KMS-11 (cell line): ENCODE measurements around the gene GJC1.

Experiments used
- H2AFZ ChIP-seq: fragments of 200-600 bp; sonication (generic); 2 replicates; pipeline ENCODE4 v1.6.1; 2016; ENCODE audit warnings: antibody characterized with exemption, mixed run types, low read depth
- H3K27ac ChIP-seq: fragments of 200-600 bp; sonication (generic); 2 replicates; pipeline ENCODE4 v1.6.1; 2016; ENCODE audit warnings: mild to moderate bottlenecking, mixed run types
- H3K27me3 ChIP-seq: fragments of 200-600 bp; sonication (generic); 2 replicates; pipeline ENCODE4 v1.6.1; 2017; ENCODE audit warnings: mild to moderate bottlenecking, low read depth, mixed run types, moderate library complexity; ENCODE audit not compliant: insufficient read depth
- H3K36me3 ChIP-seq: fragments of 200-600 bp; sonication (generic); 2 replicates; pipeline ENCODE4 v1.6.1; 2017; ENCODE audit warnings: mild to moderate bottlenecking, mixed run types; ENCODE audit not compliant: insufficient read depth
- H3K4me1 ChIP-seq: fragments of 200-600 bp; sonication (generic); 2 replicates; pipeline ENCODE4 v1.6.1; 2016; ENCODE audit warnings: mild to moderate bottlenecking, low read depth, mixed run types; ENCODE audit not compliant: poor library complexity, severe bottlenecking
- H3K4me2 ChIP-seq: fragments of 200-600 bp; sonication (generic); 2 replicates; pipeline ENCODE4 v1.7.0; 2016; ENCODE audit warnings: mild to moderate bottlenecking, mixed run types
- H3K4me3 ChIP-seq: fragments of 200-600 bp; sonication (generic); IDR thresholded peaks from 2 replicates; pipeline ENCODE4 v1.6.1; 2017; ENCODE audit warnings: low read depth, low read length, mixed read lengths; ENCODE audit not compliant: insufficient read depth
- H3K79me2 ChIP-seq: fragments of 200-600 bp; sonication (generic); 2 replicates; pipeline ENCODE4 v1.6.1; 2016; ENCODE audit warnings: low read depth, mixed run types; ENCODE audit not compliant: insufficient read depth
- H3K9ac ChIP-seq: fragments of 200-600 bp; sonication (generic); 2 replicates; pipeline ENCODE4 v1.6.1; 2016; ENCODE audit warnings: mild to moderate bottlenecking, mixed run types
- H4K20me1 ChIP-seq: fragments of 200-600 bp; sonication (generic); 2 replicates; pipeline ENCODE4 v1.6.1; 2016; ENCODE audit warnings: mild to moderate bottlenecking, mixed run types; ENCODE audit not compliant: insufficient read depth
- CTCF ChIP-seq: fragments of 200-600 bp; sonication (generic); conservative IDR thresholded peaks from 2 replicates; pipeline ENCODE4 v1.6.1; 2017; ENCODE audit warnings: low read depth, mild to moderate bottlenecking, antibody characterized with exemption, low read length, moderate library complexity, mixed read lengths

The GJC1 gene

GRCh38 chr17:44782326-44782850 is 47.7 kb downstream of the GJC1 start:
- no peak overlapping the region for H2AFZ ChIP-seq
- H3K4me3 ChIP-seq, result no peak overlapping the region
- H3K9ac ChIP-seq, result no peak overlapping the region
- no peaks in the 10 kb centered on the region; the same call in 1 of the 2 replicates for H3K27me3 ChIP-seq
- no peak overlapping the region for H3K27ac ChIP-seq
- no peaks in the 10 kb centered on the region for H3K79me2 ChIP-seq
- no peaks in the 10 kb centered on the region for H4K20me1 ChIP-seq
- peaks cover 7% of the 10 kb centered on the region for H3K4me1 ChIP-seq
- H3K4me2 ChIP-seq, result no peak overlapping the region
- no peaks in the 10 kb centered on the region for H3K36me3 ChIP-seq
- TF ChIP-seq CTCF, result no peak

- Histone ChIP-seq H3K4me3 (no peak overlapping the region), H3K36me3 (no peaks in the 10 kb centered on the region), H3K4me1 (peaks cover 7% of the 10 kb centered on the region), H2AFZ (no peak overlapping the region), H3K4me2 (no peak overlapping the region), H3K79me2 (no peaks in the 10 kb centered on the region), H3K9ac (no peak overlapping the region), H4K20me1 (no peaks in the 10 kb centered on the region), H3K27ac (no peak overlapping the region), H3K27me3 (no peaks in the 10 kb centered on the region; the same call in 1 of the 2 replicates)
- TF ChIP-seq CTCF, result no peak
Measured at GRCh38 chr17:44781551-44782325, 48.3 kb downstream of the GJC1 start.

GRCh38 chr17:44780845-44781480 is 49.1 kb downstream of the GJC1 start:
- H3K9ac ChIP-seq, result no peak overlapping the region
- H3K4me1 ChIP-seq, result peaks cover 10% of the 10 kb centered on the region
- H2AFZ ChIP-seq, result no peak overlapping the region
- no peak for TF ChIP-seq CTCF
- H3K4me3 ChIP-seq, result no peak overlapping the region
- H3K36me3 ChIP-seq, result no peaks in the 10 kb centered on the region
- H3K27me3 ChIP-seq, result no peaks in the 10 kb centered on the region; the same call in 1 of the 2 replicates
- no peak overlapping the region for H3K27ac ChIP-seq
- H4K20me1 ChIP-seq, result no peaks in the 10 kb centered on the region
- no peaks in the 10 kb centered on the region for H3K79me2 ChIP-seq
- H3K4me2 ChIP-seq, result no peak overlapping the region

- H2AFZ ChIP-seq, result peak overlapping the region; percentile 95; the same call in 1 of the 2 replicates
- peaks cover 10% of the 10 kb centered on the region for H3K4me1 ChIP-seq
- H4K20me1 ChIP-seq, result no peaks in the 10 kb centered on the region
- H3K4me2 ChIP-seq, result no peak overlapping the region
- H3K27ac ChIP-seq, result no peak overlapping the region
- H3K4me3 ChIP-seq, result no peak overlapping the region
- no peaks in the 10 kb centered on the region for H3K36me3 ChIP-seq
- no peak for TF ChIP-seq CTCF
- H3K27me3 ChIP-seq, result no peaks in the 10 kb centered on the region; the same call in 1 of the 2 replicates
- no peaks in the 10 kb centered on the region for H3K79me2 ChIP-seq
- no peak overlapping the region for H3K9ac ChIP-seq
Measured at GRCh38 chr17:44780161-44780560, 49.9 kb downstream of the GJC1 start.
